HepG2 (cell line): ENCODE measurements around the gene CHCHD5. TPM values are rescaled to one million over a fixed set of nuclear protein-coding genes. Genes with fewer than 3 reads are reported as not detected.

Experiments
- FOXA1 ChIP-seq, 2 experiments: fragments of 450-650 bp in 1 of 2; sonication (generic) in 1 of 2; formaldehyde crosslinking in 1 of 2; IDR thresholded peaks; 2 replicates each; pipeline versions ENCODE4 v1.4.0 to v1.6.1; 2016 to 2020; ENCODE audit warnings: missing genetic modification reagents in 1 of 2
- FOXA3 ChIP-seq: IDR thresholded peaks from 2 replicates; pipeline ENCODE4 v1.6.1; 2016; ENCODE audit warnings: missing genetic modification reagents, missing compliant biosample characterization
- FOXP1 ChIP-seq, 2 experiments: fragments of 450-650 bp in 1 of 2; IDR thresholded peaks; 2 replicates each; pipeline ENCODE4 v1.6.1; 2017 to 2018; ENCODE audit warnings: antibody characterized with exemption in 1 of 2
- GATAD2A ChIP-seq: IDR thresholded peaks from 2 replicates; pipeline ENCODE4 v1.6.1; 2016
- HHEX ChIP-seq: IDR thresholded peaks from 2 replicates; pipeline ENCODE4 v1.6.1; 2016; ENCODE audit warnings: control low read depth
- KAT2B ChIP-seq: fragments of 150-350 bp; IDR thresholded peaks from 2 replicates; pipeline ENCODE4 v1.6.1; 2014; ENCODE audit warnings: low read depth, low read length, borderline replicate concordance
- NBN ChIP-seq: fragments of 450-650 bp; conservative IDR thresholded peaks from 2 replicates; pipeline ENCODE4 v1.6.1; 2017
- NR2F1 ChIP-seq, 2 experiments: fragments of 450-650 bp in 1 of 2; formaldehyde crosslinking in 1 of 2; IDR thresholded peaks; 2 replicates each; pipeline versions ENCODE4 v1.5.0 to v1.6.1; 2016 to 2020; ENCODE audit warnings: mild to moderate bottlenecking in 1 of 2, missing compliant biosample characterization in 1 of 2, missing genetic modification reagents in 1 of 2, moderate library complexity in 1 of 2
- ONECUT2 ChIP-seq: sonication (generic); formaldehyde crosslinking; IDR thresholded peaks from 2 replicates; pipeline ENCODE4 v1.4.0; 2020; ENCODE audit warnings: missing genetic modification reagents
- SNAPC2 ChIP-seq: sonication (generic); formaldehyde crosslinking; IDR thresholded peaks from 2 replicates; pipeline ENCODE4 v1.8.1; 2022; ENCODE audit warnings: mild to moderate bottlenecking, missing genetic modification reagents
- SUZ12 ChIP-seq: fragments of 150-350 bp; IDR thresholded peaks from 2 replicates; pipeline ENCODE4 v1.6.1; 2014; ENCODE audit warnings: low read depth, low read length
- ZNF10 ChIP-seq: sonication (generic); formaldehyde crosslinking; IDR thresholded peaks from 2 replicates; pipeline ENCODE4 v1.4.0; 2020; ENCODE audit warnings: mild to moderate bottlenecking, low read depth, missing genetic modification reagents, borderline replicate concordance
- ZNF614 ChIP-seq: IDR thresholded peaks from 2 replicates; pipeline ENCODE4 v1.6.1; 2018; ENCODE audit warnings: missing biosample characterization, missing genetic modification reagents, inconsistent platforms, borderline replicate concordance
- ZNF652 ChIP-seq: IDR thresholded peaks from 2 replicates; pipeline ENCODE4 v1.6.1; 2016; ENCODE audit warnings: low read depth, borderline replicate concordance
- polyA plus RNA-seq, 8 experiments: library from polyadenylated mRNA; depleted of rRNA in 3 of 8; stranded (reverse) in 7 of 8; unstranded in 1 of 8; fragments of >200 nt; fragmentation: Illumina TruSeq in 4 of 8; extraction: Trizol in 4 of 8; gene quantifications; 2 replicates each; pipeline versions ENCODE4 v1.2.1 to v1.2.3, GENCODE V29; 2011 to 2016; ENCODE audit warnings: low read depth in 4 of 8, missing spikeins in 1 of 8, mixed read lengths in 1 of 8; ENCODE audit not compliant: insufficient read depth in 1 of 8
- total RNA-seq, 5 experiments: library from RNA; depleted of rRNA; stranded (reverse); fragments of >200 nt; fragmentation: Illumina TruSeq; extraction: Trizol; gene quantifications; 2 replicates each; pipeline ENCODE4 v1.2.3, GENCODE V29; 2016; ENCODE audit warnings: low read depth in 1 of 5
- TF ChIP-seq, protein P1 (sequence below), 2 experiments: sonication (generic) in 1 of 2; formaldehyde crosslinking in 1 of 2; IDR thresholded peaks; 2 replicates each; pipeline versions ENCODE4 v1.4.0 to v1.6.1; 2018 to 2020; ENCODE audit warnings: missing genetic modification reagents in 2 of 2, borderline replicate concordance in 1 of 2, low read depth in 1 of 2, mild to moderate bottlenecking in 1 of 2, missing biosample characterization in 1 of 2
- TF ChIP-seq, protein P2 (sequence below): sonication (generic); formaldehyde crosslinking; IDR thresholded peaks from 2 replicates; pipeline ENCODE4 v1.5.1; 2020; ENCODE audit warnings: mild to moderate bottlenecking, missing genetic modification reagents, borderline replicate concordance
- TF ChIP-seq, protein P3 (sequence below): sonication (generic); formaldehyde crosslinking; IDR thresholded peaks from 2 replicates; pipeline ENCODE4 v1.5.0; 2020; ENCODE audit warnings: missing genetic modification reagents, mild to moderate bottlenecking, borderline replicate concordance
- TF ChIP-seq, protein P4 (sequence below): IDR thresholded peaks from 2 replicates; pipeline ENCODE4 v1.6.1; 2012; ENCODE audit warnings: low read depth, low read length, improper control_type of control experiment
- TF ChIP-seq, protein P5 (sequence below): sonication (generic); formaldehyde crosslinking; IDR thresholded peaks from 2 replicates; pipeline ENCODE4 v1.8.0; 2022; ENCODE audit warnings: mild to moderate bottlenecking, missing genetic modification reagents

CHCHD5 gene
- total and polyA plus RNA-seq, 2 of the 13 experiments (the other 11 are each of a cell fraction or from before 2014, with no cell fraction given) = 19.0 to 23.9 TPM

DNA sequence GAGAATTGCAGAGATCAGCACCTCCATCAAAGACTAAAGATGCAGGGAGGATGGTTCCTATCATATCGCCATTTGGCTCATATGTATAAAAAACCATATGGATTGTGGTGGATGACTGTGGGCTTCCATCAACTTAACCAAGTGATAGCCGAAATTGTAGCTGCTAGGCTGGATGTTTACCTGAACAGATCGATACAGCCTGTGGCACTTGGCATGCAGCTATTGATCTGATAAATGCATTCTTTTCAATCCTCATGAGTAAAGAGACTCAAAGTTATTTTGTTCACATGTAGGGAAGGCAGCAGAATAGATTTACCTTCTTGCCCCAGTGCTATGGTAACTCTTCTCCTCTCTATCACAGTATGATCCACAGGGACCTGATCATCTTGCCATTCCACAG lies 18.5 kb downstream of the CHCHD5 start (continued):
- TF ChIP-seq SNAPC2 (CRISPR knock-in tag) = no peak
- no peak for TF ChIP-seq FOXP1 (IDR thresholded peaks at IDR 0.05)
- TF ChIP-seq FOXP1 (CRISPR knock-in tag; IDR thresholded peaks at IDR 0.05) = 0 out of 2 replicates have a peak, but pooled peaks have one; percentile 26
- TF ChIP-seq, protein P1, sequence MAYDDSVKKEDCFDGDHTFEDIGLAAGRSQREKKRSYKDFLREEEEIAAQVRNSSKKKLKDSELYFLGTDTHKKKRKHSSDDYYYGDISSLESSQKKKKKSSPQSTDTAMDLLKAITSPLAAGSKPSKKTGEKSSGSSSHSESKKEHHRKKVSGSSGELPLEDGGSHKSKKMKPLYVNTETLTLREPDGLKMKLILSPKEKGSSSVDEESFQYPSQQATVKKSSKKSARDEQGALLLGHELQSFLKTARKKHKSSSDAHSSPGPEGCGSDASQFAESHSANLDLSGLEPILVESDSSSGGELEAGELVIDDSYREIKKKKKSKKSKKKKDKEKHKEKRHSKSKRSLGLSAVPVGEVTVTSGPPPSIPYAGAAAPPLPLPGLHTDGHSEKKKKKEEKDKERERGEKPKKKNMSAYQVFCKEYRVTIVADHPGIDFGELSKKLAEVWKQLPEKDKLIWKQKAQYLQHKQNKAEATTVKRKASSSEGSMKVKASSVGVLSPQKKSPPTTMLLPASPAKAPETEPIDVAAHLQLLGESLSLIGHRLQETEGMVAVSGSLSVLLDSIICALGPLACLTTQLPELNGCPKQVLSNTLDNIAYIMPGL (CRISPR knock-in tag; IDR thresholded peaks at IDR 0.05; ENCODE audit: borderline replicate concordance in 1 of 2, low read depth in 1 of 2) = no peak
- no peak for TF ChIP-seq ZNF614 (CRISPR knock-in tag)
- no peak for TF ChIP-seq NR2F1 (CRISPR knock-in tag; IDR thresholded peaks at IDR 0.05)
- TF ChIP-seq FOXA1 (IDR thresholded peaks at IDR 0.05) = no peak
- TF ChIP-seq FOXA1 (CRISPR knock-in tag; IDR thresholded peaks at IDR 0.05) = no peak
- TF ChIP-seq, protein P2, sequence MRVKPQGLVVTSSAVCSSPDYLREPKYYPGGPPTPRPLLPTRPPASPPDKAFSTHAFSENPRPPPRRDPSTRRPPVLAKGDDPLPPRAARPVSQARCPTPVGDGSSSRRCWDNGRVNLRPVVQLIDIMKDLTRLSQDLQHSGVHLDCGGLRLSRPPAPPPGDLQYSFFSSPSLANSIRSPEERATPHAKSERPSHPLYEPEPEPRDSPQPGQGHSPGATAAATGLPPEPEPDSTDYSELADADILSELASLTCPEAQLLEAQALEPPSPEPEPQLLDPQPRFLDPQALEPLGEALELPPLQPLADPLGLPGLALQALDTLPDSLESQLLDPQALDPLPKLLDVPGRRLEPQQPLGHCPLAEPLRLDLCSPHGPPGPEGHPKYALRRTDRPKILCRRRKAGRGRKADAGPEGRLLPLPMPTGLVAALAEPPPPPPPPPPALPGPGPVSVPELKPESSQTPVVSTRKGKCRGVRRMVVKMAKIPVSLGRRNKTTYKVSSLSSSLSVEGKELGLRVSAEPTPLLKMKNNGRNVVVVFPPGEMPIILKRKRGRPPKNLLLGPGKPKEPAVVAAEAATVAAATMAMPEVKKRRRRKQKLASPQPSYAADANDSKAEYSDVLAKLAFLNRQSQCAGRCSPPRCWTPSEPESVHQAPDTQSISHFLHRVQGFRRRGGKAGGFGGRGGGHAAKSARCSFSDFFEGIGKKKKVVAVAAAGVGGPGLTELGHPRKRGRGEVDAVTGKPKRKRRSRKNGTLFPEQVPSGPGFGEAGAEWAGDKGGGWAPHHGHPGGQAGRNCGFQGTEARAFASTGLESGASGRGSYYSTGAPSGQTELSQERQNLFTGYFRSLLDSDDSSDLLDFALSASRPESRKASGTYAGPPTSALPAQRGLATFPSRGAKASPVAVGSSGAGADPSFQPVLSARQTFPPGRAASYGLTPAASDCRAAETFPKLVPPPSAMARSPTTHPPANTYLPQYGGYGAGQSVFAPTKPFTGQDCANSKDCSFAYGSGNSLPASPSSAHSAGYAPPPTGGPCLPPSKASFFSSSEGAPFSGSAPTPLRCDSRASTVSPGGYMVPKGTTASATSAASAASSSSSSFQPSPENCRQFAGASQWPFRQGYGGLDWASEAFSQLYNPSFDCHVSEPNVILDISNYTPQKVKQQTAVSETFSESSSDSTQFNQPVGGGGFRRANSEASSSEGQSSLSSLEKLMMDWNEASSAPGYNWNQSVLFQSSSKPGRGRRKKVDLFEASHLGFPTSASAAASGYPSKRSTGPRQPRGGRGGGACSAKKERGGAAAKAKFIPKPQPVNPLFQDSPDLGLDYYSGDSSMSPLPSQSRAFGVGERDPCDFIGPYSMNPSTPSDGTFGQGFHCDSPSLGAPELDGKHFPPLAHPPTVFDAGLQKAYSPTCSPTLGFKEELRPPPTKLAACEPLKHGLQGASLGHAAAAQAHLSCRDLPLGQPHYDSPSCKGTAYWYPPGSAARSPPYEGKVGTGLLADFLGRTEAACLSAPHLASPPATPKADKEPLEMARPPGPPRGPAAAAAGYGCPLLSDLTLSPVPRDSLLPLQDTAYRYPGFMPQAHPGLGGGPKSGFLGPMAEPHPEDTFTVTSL (CRISPR knock-in tag) = peak; percentile 58; the same call in 1 of the 2 replicates
- TF ChIP-seq ONECUT2 = peak; percentile 93
- no peak for TF ChIP-seq NBN
- 0 out of 2 replicates have a peak, but pooled peaks have one; percentile 37 for TF ChIP-seq ZNF652
- peak; percentile 63; the same call in 1 of the 2 replicates for TF ChIP-seq FOXA3
- 0 out of 2 replicates have a peak, but pooled peaks have one; percentile 24 for TF ChIP-seq HHEX (CRISPR knock-in tag)
- TF ChIP-seq ZNF10 (CRISPR knock-in tag) = no peak
- TF ChIP-seq, protein P3, sequence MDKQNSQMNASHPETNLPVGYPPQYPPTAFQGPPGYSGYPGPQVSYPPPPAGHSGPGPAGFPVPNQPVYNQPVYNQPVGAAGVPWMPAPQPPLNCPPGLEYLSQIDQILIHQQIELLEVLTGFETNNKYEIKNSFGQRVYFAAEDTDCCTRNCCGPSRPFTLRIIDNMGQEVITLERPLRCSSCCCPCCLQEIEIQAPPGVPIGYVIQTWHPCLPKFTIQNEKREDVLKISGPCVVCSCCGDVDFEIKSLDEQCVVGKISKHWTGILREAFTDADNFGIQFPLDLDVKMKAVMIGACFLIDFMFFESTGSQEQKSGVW (CRISPR knock-in tag) = no peak
- TF ChIP-seq SUZ12 = no peak
- TF ChIP-seq, protein P4, sequence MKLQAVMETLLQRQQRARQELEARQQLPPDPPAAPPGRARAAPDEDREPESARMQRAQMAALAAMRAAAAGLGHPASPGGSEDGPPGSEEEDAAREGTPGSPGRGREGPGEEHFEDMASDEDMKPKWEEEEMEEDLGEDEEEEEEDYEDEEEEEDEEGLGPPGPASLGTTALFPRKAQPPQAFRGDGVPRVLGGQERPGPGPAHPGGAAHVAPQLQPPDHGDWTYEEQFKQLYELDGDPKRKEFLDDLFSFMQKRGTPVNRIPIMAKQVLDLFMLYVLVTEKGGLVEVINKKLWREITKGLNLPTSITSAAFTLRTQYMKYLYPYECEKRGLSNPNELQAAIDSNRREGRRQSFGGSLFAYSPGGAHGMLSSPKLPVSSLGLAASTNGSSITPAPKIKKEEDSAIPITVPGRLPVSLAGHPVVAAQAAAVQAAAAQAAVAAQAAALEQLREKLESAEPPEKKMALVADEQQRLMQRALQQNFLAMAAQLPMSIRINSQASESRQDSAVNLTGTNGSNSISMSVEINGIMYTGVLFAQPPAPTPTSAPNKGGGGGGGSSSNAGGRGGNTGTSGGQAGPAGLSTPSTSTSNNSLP = peak; percentile 25; the same call in 1 of the 2 replicates
- peak; percentile 99 for TF ChIP-seq KAT2B
- TF ChIP-seq, protein P5, sequence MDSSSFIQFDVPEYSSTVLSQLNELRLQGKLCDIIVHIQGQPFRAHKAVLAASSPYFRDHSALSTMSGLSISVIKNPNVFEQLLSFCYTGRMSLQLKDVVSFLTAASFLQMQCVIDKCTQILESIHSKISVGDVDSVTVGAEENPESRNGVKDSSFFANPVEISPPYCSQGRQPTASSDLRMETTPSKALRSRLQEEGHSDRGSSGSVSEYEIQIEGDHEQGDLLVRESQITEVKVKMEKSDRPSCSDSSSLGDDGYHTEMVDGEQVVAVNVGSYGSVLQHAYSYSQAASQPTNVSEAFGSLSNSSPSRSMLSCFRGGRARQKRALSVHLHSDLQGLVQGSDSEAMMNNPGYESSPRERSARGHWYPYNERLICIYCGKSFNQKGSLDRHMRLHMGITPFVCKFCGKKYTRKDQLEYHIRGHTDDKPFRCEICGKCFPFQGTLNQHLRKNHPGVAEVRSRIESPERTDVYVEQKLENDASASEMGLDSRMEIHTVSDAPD (CRISPR knock-in tag) = 0 out of 2 replicates have a peak, but pooled peaks have one; percentile 32
- TF ChIP-seq GATAD2A (CRISPR knock-in tag) = peak; percentile 78
